AG20443 (cell line): ENCODE results near the gene DENND1A.
A peak's percentile ranks its signal among the peaks of the same experiment; 100 is the strongest.

Source experiments
- DNase-seq: peaks from one replicate; pipeline ENCODE4 v3.0.0; 2012; ENCODE audit warnings: low spot score, mixed read lengths

Gene DENND1A

DNA sequence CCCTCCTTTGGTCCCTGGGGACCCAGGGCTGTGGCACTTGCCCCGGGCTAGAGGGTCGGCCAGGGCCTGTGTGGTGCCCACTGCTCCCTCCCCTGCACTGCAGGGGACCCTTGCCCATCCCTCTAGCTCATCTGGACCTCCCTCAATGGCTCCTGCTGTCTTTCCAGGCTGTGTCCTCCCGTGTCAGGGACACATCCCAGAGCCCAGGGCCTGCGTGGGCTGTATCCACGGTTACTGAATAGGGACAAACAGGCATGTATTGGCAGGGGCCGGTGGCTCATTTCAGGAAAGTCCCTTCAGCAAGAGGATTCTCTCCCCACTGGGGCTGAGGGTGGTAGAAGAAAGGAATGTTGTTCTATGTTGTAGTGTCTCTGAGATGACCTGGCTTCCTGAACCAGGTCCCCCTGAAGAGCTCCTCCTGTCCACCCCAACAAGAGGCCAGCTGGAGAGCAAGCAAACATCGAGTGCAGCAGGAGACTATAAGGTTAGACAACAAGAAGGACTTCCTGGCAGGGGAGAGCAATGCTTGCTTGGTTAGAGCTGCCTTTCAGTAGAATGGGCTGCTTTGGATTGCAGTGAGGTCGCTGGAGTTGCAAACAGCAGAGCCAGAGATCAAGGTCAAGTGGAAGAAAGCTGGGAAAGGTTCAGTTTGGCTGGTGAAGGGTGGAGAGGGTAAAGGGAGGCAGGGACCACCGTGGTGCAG, 575.0 kb downstream of the DENND1A start:
- no peak for DNase-seq

DNA sequence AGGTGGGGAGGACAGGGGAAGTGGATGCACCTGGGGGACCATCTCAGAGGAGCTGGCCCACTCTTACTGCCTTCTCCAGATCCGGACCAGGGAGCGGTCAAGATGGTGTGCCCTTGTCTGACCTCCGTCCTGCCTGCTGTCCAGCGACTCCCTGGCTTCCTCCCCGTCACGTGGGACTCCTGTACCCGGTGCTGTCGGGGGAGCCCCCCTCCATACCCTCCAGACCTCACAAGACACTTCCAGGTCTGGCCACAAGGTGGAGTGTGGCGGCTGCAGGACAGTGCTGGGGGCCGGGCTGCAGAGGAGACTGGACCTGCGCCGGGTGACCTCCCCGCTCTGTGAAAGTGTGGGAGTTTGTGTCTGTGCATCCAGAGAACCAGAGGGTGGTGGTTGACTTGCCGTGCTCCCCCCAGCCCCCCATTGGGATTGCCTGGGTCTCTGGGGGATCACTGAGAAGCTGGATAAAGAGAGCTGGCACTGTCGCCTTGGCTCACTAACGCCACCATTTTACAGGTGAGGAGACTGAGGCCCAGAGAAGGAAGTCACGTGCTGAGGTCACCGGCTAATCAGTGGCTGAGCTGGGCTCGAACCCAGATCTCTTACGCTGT, 575.8 kb downstream of the DENND1A start:
- DNase-seq = peak; percentile 90

GRCh38 chr9:123353041-123353440, 576.9 kb downstream of the DENND1A start:
- DNase-seq = no peak

DNA sequence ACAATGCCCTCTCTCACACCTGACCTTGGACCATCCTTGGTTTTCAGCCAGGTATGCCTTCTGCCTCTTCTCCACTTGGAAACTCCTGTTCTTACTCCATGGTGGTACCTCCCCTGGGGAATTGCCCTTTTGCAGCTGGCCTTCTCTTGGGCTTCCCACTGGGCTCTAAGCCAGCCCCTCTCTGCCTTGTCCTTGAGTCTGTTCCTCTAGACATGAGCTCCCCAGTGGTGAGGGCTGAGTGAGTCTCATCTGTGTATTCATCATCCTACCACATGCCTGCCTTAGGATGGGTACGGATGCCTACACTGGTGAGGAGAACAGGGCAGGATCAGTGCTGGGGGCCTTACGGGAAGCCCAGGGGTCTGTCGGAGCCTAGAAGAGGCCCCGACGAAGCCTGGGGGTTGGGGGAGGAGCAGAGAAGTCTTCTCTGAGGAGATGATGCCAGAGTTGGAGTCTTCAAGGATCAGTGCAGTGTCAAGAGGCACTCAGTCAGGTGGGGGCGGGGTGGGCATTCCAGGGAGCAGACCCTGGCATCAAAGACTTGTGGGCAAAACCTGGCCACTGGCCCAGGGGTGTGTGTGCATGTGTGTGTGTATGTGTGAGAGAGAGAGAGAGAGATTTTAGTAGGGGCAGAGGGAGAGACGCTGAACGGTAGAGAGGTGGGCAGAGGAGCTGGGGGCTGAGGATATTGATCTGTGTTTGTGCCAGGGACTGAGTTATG, 579.2 kb downstream of the DENND1A start:
- DNase-seq = no peak

GRCh38 chr9:123349691-123350480, 580.0 kb downstream of the DENND1A start:
- peak; percentile 87 for DNase-seq

DNA sequence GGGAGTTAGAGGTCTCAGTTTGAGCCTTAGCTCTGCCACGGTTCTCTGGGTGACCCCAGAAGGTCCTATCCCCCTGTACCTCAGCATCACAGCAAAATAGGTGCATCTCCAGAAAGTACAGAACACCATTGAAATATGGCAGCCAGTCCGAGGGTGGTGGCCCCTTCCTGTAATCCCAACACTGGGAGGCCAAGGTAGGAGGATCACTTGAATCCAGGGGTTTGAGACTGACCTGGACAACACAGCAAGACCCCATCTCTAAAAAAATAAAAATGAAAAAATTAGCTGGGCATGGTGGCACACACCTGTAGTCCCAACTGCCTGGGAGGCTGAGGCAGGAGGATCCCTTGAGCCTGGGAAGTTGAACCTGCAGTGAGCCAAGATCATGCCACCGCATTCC, 580.9 kb downstream of the DENND1A start:
- DNase-seq = no peak

GRCh38 chr9:123348317-123348992, 581.5 kb downstream of the DENND1A start:
- DNase-seq = no peak

GRCh38 chr9:123347289-123348060, 582.5 kb downstream of the DENND1A start:
- no peak for DNase-seq

DNA sequence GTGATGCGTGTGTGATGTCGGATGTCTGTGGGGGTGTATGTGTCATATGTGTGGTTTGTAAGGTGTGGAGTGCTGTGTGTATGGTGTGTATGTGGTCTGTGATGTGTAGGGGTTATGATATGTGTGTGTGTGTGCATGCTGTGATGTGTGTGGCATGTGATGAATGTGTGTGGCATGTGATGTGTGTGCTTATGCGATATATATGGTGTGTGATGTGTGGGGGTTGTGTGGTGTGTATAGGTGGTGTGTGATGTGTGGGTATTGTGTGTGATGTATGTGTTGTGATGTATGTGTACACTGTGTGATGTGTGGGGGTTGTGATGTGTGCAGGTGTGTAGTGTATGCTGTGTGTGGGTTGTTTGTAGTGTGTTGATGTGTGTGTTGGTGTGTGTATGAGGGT, 583.1 kb downstream of the DENND1A start:
- DNase-seq = no peak

DNA sequence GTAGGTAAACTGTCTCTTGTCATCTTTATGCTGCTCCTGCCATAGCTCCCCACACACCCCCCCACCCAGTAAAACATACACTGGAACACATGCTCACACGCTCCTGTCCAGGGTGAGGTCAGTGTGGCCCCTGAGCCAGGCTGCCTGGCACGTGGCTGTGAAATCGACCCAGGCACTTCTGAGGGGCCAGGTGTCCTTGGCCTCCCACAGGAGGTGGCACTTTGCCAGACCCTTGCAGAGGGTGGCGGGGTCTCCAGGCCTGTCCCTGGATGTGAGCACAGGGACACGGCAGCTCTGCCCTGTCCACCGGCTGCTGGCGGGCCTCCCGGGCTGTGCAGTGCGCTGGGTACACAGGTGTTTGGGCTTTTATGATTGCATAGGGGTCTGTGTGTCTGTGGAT, 583.9 kb downstream of the DENND1A start:
- DNase-seq = no peak

DNA sequence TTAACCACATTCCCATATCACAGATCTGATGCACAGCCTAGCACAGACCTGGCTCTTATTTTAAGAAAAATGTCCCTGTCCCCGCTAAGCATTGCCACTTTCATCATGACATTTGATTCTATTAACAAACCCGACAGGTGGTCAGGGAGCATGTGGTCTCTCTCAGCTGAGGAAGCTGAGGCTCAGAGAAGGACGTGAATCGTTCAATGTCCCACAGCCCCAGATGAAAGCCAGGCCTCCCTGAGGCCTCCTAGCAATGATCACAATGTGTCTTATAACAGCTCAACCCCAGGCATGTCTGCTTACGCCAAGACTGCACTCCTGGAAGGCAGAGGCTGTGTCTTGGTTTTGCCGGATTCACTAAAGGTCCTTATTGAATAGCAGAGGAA, 584.4 kb downstream of the DENND1A start:
- DNase-seq = no peak

DNA sequence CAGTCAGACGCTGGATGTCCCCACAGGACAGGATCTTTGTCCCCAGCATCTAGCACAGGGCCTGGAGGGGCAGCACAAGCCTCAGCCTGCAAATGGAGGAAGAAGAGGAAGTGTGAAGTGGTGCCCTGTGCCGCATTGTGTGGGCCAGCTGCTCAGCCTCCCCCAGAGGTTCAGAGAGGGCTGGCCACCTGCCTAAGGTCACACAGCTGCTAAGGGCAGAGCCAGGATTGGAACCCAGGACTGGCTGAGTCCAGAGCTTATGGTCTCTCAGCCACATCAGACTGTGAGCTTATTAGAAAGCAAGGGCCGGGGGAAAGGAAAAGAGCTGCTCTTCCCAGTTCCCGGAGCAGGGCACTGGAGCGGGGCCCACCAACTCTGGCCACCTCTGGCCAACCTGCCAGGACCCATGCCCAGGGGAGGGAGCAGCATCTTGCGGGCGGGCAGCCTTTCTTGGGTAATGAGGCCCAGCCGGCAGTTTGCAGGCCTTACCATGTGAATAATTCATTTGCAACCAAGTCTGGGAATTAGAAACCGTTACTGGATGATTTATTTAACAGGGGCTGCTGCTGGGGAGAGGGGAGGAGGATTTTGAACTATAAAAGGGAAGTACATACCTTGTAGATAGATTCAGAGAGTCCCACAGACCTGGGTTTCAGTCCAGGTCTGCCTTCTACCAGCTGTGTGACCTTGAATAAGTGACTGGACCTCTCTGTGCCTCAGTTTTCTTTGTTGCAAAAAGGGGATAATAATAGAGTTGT, 585.6 kb downstream of the DENND1A start:
- no peak for DNase-seq

- DNase-seq = peak; percentile 69
Observed at GRCh38 chr9:123343443-123344191, 586.3 kb downstream of the DENND1A start.

GRCh38 chr9:123342247-123342646, 587.7 kb downstream of the DENND1A start:
- no peak for DNase-seq

- DNase-seq = no peak
Observed at GRCh38 chr9:123341816-123342215, 588.1 kb downstream of the DENND1A start.

- DNase-seq = no peak
Observed at GRCh38 chr9:123339666-123340510, 590.0 kb downstream of the DENND1A start.

DNA sequence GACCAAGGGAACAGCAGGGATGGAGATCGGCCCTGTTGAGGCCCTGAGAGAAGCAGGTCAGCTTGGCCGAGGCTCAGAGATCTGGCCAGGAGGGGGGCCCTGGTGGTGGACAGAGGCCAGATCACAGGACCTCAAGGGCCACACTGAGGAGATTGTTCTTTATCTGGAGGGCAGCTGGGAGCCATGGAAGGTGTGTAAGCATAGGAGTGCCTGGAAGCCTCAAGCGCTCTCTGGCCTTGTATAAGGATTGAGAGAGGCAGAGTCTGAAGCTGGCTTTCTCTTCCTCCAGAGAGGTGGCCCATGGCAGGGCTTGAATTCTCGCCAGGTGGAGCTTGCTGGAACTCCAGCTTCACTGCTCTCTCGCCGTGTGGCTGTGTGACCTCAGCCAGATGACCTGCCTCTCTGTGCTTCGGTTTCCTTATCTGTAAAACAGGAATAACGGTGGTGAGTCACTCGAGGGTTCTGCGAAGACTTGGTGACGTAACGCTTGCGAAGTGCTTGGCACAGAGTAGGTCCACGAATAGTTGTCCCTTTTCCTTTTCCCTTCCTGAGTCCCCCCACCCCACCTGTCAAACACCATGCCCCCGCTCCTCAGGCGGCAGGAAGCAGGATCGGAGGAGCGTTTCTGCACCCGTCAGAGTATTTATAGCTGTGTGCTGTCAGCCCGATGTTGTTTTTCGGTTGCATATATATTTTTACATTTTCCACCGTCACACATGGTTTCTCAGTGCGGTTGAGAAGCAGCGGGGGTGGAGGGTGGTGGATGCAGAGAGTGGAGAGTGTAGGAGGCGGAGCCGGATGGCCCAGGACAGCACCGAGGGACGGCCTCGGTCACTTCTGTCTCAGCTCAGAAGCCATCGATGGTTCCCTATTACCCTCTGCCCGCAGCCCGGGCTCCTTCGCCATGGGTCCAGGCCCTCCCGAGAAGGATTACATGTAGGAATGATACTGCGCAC, 590.9 kb downstream of the DENND1A start:
- no peak for DNase-seq

DNA sequence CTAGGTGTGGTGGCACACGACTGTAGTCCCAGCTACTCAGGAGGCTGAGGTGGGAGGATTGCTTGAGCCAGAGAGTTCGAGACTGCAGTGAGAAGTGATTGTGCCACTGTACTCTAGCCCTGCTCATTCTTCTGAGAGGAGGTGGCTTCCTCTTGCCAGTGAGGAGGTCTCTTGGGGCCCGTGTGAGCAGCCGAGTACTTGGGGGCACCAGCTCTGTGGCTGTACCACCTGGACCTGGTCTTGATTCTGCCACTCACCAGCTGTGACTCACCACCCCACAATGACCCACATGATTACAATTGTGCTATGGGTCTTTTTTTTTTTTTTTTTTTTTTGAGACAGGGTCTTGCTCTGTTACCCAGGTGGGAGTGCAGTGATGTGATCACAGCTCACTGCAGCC, 592.0 kb downstream of the DENND1A start:
- no peak for DNase-seq
